ENCODE data around the gene ZNF346. TPM values are rescaled to one million over a fixed set of nuclear protein-coding genes. Genes with fewer than 3 reads are reported as not detected.
A peak's percentile ranks its signal among the peaks of the same experiment; 100 is the strongest.

ZNF346 gene
- total and polyA plus RNA-seq, 2 of the 13 experiments (the other 11 are each of a cell fraction or from before 2014, with no cell fraction given) = 8.6 to 19.4 TPM

DNA sequence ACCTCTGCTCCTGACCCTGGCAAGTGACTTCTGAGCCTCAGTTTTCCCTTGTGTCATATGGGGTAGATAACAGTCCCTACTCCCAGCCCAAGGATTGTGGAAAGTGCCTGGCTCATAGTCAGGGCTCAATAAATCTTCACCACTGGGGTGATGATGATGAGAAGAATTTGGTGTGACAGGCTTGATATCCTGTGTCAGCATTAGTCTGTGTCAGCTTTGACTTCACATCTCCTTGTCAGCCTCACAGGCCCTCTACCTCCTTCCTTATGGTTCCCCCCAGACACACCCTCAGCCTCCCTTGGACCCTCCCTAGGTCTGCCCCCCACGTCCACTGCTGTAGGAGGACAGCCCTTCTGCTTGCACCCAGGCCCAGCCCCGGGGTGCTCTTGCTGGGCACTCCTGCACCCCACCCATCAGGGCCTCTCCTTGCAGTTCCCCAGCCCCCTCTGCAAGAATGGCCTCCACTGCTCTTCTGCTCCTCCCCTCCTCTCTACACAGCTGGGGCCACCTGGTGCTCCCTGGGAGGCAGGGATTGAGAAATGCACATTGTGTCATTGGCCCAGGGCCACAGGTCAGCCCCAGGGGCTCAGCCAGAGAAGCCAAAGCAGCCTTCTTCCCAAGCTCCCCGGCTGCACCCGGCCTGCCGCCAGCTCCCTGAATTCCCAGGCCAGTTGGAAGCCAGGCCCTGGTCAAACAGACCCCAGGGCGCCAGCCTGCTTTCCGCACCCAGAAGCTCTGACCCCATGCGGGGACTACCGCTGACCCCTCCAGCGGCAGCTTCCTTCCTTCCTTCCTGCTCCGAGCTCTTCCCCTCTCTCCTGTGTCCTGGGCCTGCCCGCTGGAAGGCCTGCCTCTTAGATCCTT lies 72.0 kb downstream of the ZNF346 start (continued):
- TF ChIP-seq ZNF720 (CRISPR knock-in tag; IDR thresholded peaks at IDR 0.05) (no peak), CENPX (CRISPR knock-in tag; IDR thresholded peaks at IDR 0.05) (no peak), MEIS2 (CRISPR knock-in tag; IDR thresholded peaks at IDR 0.05) (no peak), ZNF652 (CRISPR knock-in tag; IDR thresholded peaks at IDR 0.05; ENCODE audit: borderline replicate concordance, low read depth) (no peak), RAD51 (IDR thresholded peaks at IDR 0.05; ENCODE audit: borderline replicate concordance) (no peak), SIN3A (IDR thresholded peaks at IDR 0.05; ENCODE audit: borderline replicate concordance, low read depth, low read length) (no peak; the same call in 1 of the 2 replicates), ZNF564 (CRISPR knock-in tag; IDR thresholded peaks at IDR 0.05) (no peak), TCF7L2 (IDR thresholded peaks at IDR 0.05; ENCODE audit: low read depth, low read length) (no peak), SALL1 (CRISPR knock-in tag; IDR thresholded peaks at IDR 0.05) (peak; percentile 79), ZNF792 (CRISPR knock-in tag; IDR thresholded peaks at IDR 0.05) (peak; percentile 61; the same call in 1 of the 2 replicates), HOXA7 (CRISPR knock-in tag; IDR thresholded peaks at IDR 0.05) (no peak), SALL2 (CRISPR knock-in tag; IDR thresholded peaks at IDR 0.05) (no peak; the same call in 1 of the 2 replicates), ZNF326 (CRISPR knock-in tag; IDR thresholded peaks at IDR 0.05; ENCODE audit: borderline replicate concordance) (no peak), GPN1 (CRISPR knock-in tag; IDR thresholded peaks at IDR 0.05; ENCODE audit: borderline replicate concordance) (no peak), ZNF878 (CRISPR knock-in tag; IDR thresholded peaks at IDR 0.05) (no peak), ZBTB25 (CRISPR knock-in tag; IDR thresholded peaks at IDR 0.05) (no peak), HDAC6 (IDR thresholded peaks at IDR 0.05; ENCODE audit: low read depth, low read length) (no peak), CEBPB (IDR thresholded peaks at IDR 0.05; ENCODE audit: borderline replicate concordance, low read depth, low read length) (peak; percentile 94), ZBTB44 (CRISPR knock-in tag; IDR thresholded peaks at IDR 0.05) (no peak), ZFAT (CRISPR knock-in tag; conservative IDR thresholded peaks at IDR 0.05) (no peak), ATM (IDR thresholded peaks at IDR 0.05; ENCODE audit: borderline replicate concordance) (no peak), MAFF (IDR thresholded peaks at IDR 0.05; ENCODE audit: low read depth, low read length) (0 out of 2 replicates have a peak, but pooled peaks have one; percentile 15), ZSCAN22 (CRISPR knock-in tag; IDR thresholded peaks at IDR 0.05) (no peak), PCBP2 (optimal IDR thresholded peaks at IDR 0.05; ENCODE audit: low read depth, low read length, poor library complexity, severe bottlenecking) (no peak), MATR3 (CRISPR knock-in tag; IDR thresholded peaks at IDR 0.05) (no peak), CREM (IDR thresholded peaks at IDR 0.05) (0 out of 2 replicates have a peak, but pooled peaks have one; percentile 38), CREM (CRISPR knock-in tag; IDR thresholded peaks at IDR 0.05) (no peak)
- TF ChIP-seq, protein P1, sequence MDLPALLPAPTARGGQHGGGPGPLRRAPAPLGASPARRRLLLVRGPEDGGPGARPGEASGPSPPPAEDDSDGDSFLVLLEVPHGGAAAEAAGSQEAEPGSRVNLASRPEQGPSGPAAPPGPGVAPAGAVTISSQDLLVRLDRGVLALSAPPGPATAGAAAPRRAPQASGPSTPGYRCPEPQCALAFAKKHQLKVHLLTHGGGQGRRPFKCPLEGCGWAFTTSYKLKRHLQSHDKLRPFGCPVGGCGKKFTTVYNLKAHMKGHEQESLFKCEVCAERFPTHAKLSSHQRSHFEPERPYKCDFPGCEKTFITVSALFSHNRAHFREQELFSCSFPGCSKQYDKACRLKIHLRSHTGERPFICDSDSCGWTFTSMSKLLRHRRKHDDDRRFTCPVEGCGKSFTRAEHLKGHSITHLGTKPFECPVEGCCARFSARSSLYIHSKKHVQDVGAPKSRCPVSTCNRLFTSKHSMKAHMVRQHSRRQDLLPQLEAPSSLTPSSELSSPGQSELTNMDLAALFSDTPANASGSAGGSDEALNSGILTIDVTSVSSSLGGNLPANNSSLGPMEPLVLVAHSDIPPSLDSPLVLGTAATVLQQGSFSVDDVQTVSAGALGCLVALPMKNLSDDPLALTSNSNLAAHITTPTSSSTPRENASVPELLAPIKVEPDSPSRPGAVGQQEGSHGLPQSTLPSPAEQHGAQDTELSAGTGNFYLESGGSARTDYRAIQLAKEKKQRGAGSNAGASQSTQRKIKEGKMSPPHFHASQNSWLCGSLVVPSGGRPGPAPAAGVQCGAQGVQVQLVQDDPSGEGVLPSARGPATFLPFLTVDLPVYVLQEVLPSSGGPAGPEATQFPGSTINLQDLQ (CRISPR knock-in tag; IDR thresholded peaks at IDR 0.05) = no peak
